SH-SY5Y (cell line): ENCODE results near the gene NUDT8.

Experiments
- GATA2 ChIP-seq: IDR thresholded peaks from 2 replicates; pipeline ENCODE4 v1.6.1; 2011; ENCODE audit warnings: mild to moderate bottlenecking, low read depth, low read length
- GATA3 ChIP-seq: IDR thresholded peaks from 2 replicates; pipeline ENCODE4 v1.6.1; 2011; ENCODE audit warnings: low read depth, mild to moderate bottlenecking, low read length, moderate library complexity

Gene NUDT8

DNA sequence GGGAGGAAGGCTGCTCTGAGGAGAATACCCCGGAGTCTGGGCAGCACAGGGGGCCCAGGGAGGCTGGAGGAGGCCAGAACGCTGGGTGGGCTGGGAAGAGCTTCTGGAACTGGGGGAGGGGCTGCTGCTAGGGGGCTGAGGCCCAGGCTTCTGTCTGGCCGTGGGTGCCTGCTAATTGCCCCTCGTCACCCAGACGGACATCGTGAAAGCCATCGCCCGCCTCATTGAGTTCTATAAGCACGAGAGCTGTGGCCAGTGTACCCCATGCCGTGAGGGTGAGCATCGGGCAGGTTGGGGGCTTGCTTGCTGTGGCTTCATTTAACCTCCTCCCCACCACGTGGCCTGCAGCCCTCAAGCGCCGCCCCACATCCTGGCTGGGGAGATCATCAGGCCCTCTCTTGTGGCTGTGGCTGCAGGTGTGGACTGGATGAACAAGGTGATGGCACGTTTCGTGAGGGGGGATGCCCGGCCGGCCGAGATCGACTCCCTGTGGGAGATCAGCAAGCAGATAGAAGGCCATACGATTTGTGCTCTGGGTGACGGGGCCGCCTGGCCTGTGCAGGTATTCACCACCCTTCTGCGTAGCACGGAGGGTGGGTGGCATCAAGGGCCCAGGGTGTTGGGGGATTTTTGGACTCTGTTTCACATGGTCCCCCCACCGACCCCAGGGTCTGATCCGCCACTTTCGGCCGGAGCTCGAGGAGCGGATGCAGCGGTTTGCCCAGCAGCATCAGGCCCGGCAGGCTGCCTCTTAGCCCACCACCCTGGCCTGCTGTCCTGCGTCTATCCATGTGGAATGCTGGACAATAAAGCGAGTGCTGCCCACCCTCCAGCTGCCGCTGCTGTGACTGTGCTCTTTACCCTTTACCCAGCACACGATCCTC lies 17.8 kb downstream of the NUDT8 start:
- TF ChIP-seq GATA3 (no peak), GATA2 (no peak)

DNA sequence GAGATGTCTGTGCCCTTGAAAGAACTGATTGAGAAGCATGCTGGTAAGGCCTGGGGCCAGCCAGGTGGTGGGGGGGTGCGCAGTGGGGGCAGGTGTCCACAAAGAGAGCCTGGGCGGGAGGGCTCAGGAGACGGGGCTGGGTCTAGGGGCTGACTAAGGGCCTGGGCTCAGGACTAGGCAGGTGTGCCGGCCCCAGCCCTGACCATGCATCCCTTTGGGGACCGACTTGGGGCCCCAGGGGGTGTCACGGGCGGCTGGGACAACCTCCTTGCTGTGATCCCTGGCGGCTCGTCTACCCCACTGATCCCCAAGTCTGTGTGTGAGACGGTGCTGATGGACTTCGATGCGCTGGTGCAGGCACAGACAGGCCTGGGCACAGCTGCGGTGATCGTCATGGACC lies 18.6 kb downstream of the NUDT8 start:
- TF ChIP-seq GATA2 (no peak), GATA3 (no peak)

DNA sequence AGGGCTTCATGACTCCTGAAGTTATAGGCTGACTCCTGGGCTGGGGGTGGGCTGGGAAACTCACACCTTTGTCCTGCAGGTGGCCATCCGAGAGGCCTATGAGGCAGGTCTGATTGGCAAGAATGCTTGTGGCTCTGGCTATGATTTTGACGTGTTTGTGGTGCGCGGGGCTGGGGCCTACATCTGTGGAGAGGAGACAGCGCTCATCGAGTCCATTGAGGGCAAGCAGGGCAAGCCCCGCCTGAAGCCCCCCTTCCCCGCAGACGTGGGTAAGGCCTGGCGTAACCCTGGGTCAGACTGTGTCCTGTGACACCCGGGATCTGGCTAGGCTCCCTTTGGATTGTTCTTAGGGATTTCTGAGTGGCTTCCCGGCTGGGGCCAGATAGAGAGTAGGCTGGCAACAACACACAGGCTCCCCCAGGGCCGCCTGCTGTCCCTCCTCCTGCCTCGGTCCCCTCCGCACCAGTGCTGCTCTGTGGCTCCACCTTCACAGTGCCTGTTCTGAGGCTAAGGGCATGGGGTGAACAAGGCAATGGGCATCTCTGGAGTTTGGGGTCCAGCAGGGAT lies 19.4 kb downstream of the NUDT8 start:
- TF ChIP-seq GATA3 (no peak), GATA2 (no peak)

DNA sequence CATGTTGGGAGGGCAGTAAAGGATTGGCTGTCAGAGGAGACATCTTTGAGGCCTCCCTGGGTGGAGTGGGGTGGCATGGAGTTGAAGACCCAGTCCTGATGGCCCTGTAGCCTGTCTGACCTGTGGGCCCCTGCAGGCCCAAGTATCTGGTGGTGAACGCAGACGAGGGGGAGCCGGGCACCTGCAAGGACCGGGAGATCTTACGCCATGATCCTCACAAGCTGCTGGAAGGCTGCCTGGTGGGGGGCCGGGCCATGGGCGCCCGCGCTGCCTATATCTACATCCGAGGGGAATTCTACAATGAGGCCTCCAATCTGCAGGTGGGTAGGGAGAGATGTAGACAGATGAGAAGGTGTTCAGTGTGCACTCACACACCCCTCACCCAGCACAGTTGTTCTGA lies 20.4 kb downstream of the NUDT8 start:
- no peak for TF ChIP-seq GATA2
- TF ChIP-seq GATA3, result no peak

DNA sequence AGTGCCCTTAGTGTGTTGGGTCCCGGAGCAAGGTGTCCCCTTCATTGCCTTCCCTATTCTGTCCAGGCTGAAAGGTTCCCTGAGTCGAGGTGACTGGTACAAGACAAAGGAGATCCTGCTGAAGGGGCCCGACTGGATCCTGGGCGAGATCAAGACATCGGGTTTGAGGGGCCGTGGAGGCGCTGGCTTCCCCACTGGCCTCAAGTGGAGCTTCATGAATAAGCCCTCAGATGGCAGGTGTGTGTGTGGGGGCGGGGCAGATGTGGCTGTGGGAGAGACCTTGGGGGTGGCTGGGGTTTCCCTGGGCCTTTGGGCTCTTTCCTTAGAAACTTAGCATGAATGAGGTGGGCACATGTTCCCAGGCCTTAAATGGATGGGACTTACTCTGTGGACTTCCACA lies 21.3 kb downstream of the NUDT8 start:
- no peak for TF ChIP-seq GATA3
- no peak for TF ChIP-seq GATA2

DNA sequence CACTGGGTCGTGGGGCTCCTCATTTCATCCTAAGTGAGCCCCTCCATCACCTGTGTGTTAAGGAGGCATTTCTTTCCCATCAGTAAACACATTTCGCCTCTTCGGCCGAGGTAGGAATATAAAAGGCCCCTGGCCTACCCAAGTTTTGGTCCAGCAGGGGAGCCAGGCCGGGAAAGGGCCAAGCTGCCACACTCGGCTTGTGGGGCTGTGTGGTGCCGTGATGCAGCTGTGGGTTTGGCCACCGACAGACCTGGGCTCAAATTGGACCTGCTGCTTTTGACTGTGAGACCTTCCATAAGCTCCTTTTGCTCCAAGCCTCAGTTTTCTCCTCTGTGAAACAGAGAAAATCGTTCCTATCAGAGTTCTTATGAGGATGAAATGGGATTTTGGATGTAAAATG lies 22.2 kb downstream of the NUDT8 start:
- no peak for TF ChIP-seq GATA2
- no peak for TF ChIP-seq GATA3

DNA sequence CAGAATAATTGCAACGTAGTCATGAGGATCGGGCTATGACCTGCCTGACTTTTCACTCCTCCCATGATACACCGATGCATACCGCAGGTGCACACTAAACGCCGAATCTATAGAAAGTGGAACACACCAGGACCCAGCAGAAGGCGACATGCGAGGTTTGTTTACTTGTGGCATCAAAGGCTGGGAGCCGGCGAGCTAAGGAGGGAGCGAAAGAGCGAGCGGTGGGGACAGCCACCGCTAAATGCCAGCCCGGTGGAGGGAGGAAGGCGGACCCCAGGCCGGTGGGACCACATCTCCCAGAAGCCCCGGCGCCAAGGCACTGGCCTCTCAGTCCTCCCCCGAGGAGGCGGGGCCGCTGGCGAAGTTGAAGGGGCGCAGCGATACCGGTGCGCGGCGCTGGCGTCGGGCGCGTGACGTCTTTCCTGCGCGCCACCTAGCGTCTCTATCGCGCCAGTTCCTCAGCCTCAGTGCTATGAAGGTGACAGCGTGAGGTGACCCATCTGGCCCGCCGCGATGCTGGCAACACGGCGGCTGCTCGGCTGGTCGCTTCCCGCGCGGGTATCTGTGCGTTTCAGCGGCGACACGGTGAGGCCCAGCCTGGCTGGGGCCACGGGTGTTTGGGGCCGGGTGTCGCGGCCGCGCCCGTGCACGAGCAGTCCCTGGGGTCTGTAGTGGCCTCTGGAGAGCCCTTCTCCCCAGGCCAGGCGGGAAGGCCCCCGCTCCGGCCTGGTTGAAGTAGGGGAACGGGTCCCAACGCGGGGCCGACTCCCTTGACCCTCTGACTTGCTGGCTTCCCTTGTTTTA lies 23.0 kb downstream of the NUDT8 start, which contains the start of gene NDUFV1:
TSS of gene NDUFV1 (plus strand) at position 445 of the 804 bp plus-strand sequence. CDS start at position 514, 69 bp downstream.
- TF ChIP-seq GATA2 (peak; percentile 25; the same call in 1 of the 2 replicates), GATA3 (no peak)

DNA sequence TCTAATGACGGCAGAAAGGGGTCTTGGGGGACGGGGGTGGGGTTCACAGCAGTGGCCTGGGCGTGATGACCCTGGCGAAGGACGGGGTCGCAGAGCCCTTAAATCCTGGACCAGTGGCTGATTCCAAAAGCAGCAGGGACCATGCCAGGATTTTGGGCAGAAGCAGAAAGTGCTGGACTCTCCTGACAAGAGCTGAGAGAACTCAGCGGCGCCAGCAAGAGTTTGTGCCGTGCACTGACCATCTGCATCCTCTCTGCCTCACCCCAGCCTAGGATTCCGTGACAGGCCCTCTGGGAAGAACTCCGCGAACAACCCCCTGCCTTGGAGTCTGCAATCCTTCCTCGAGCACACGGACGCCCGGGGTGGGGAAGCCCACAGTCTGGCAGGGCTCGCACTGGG lies 23.6 kb downstream of the NUDT8 start:
- TF ChIP-seq GATA3 (no peak), GATA2 (no peak)

DNA sequence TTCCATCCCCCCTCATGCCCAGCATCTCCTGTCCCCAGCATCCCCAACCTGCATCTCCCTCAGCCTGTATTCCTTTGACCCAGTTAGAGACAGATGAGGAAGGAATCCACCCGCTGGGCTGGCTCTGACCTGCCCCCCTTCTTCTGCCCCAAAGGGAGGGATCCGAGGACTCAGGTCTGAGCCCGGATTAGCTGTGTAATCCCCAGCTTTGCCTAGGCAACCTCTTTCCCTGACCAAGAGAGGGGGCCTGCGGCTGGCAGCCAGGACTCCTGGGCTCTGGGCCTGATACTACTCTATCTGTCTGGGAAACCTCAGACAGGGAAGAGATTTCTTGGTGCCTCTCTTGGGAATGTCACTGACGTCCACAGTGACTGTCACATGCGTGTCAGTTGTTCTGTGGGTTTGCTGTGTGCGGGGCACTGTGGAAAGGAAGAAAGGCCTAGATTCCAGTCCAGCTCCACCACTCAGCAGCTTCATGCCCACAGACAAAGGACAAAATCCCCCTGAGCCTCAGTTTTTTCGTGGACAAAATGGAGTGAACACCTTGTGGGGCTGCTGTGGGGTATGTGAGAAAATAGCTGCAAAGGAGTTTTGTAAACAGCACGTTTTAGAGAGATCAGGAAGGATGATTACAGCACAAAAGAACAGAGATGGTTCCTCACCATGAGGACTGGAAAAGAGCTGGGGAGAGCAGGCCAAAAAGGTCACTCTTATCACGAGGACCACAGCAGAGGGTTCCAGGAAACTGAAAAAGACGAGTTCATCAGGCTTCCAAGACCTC lies 24.3 kb downstream of the NUDT8 start:
- TF ChIP-seq GATA3 (no peak), GATA2 (no peak)

DNA sequence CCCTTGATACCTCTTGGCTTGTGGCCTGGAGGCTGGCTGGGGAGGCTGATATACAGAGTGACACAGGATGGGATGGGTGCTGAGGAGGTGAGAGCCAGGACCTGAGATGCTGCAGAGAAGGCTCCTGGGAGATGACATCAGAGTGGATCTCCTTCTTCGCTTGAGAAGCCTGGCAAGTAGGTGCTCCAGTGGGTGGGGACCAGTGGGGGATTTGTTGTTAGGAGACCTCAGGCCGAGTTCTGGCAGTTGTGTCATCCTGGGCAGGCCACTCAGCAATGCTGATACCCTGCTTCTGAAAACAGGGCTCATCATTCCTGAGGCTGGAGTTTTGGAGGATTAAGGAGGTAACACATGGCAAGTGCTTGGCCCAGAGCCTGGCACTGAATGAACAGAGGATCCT lies 24.9 kb downstream of the NUDT8 start:
- TF ChIP-seq GATA3 (no peak), GATA2 (no peak)

DNA sequence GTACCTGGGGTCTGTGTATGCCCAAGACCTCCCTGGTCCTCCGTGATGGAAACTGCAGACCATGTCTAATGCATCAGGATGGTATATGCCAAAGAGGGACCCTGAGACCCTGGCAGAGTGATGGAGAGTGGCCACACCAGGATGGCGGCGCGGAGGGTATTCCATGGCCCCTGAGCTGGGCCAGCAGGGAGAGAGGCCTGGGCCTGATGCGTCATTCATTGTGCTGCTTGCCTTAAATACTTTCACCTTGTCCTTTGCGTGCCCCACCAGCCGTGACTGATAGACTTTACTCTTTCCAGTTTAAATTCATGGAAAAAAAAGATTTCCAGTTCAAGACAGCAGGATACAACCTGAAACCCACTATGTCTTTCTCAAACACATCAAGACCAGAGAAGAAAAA lies 28.6 kb downstream of the NUDT8 start:
- no peak for TF ChIP-seq GATA2
- no peak for TF ChIP-seq GATA3

DNA sequence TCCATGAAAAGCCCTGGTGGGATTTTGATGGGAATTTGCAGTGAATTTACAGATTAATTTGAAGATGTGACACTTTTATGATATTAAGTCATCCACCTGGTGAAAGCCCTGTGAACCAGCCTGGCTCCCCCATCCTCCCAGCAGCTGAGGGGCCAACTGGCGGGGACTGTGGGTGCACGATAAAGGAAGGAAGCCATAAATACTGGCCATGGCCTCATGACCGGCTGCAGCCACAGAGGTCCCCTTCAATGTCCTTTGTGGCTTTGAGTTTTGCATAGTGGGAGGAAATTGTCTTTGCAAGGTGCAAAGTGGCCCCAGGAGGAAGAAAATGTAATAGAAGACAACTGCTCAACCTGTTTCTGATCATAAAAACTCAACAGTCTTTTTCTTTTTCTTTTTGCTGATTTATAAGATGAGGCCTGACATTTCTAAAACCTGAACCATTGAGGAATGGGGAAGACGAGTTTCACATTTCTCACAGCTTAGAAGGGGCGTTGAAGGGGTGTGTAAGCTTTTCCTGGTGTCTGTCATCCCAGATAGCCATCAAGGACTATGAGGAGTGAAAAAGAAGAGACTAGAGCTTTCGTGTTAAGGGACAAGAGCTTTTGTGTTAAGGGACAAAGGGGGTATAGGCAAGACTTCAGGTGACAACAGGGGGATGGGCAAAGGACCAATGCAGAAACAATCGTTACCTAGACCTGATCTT lies 29.3 kb downstream of the NUDT8 start:
- TF ChIP-seq GATA3, result no peak
- TF ChIP-seq GATA2, result no peak

DNA sequence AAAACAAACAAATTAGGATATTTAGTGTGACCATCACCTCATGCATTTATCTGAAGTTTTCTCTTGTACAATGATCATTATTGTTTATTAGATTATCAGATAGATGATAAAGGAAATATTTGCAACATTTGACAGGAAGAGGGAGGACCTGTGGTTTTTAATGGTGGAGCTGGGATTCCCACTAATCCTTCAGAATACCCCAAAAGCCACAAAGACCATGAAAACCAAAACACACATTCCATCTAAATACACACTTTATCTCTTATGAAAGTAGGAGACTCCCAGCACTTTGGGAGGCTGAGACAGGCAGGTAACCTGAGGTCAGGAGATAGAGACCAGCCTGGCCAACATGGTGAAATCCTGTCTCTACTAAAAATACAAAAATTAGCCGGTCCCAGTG lies 30.6 kb downstream of the NUDT8 start:
- no peak for TF ChIP-seq GATA2
- TF ChIP-seq GATA3, result no peak
